ENCODE results near the gene PLEKHH2.

The PLEKHH2 gene

GRCh38 chr2:43812947-43813346 is 175.9 kb downstream of the PLEKHH2 start:
- TF ChIP-seq CTCF (IDR thresholded peaks at IDR 0.05; ENCODE audit: low read depth, low read length, missing control alignments), result no peak
- no peak overlapping the region for H3K4me3 ChIP-seq (replicated peaks; ENCODE audit: low read depth, low read length)
- DNase-seq (ENCODE audit: extremely low read depth, low read depth), result no peak

- no peak for TF ChIP-seq CTCF (IDR thresholded peaks at IDR 0.05; ENCODE audit: low read depth, low read length, missing control alignments)
- H3K4me3 ChIP-seq (replicated peaks; ENCODE audit: low read depth, low read length), result no peak overlapping the region
- no peak for DNase-seq (ENCODE audit: extremely low read depth, low read depth)
Measured at GRCh38 chr2:43814711-43815110, 177.7 kb downstream of the PLEKHH2 start.
